GM12891 (cell line): Measurements from ENCODE around the gene ZNF575.

Experiments used
- DNase-seq: peaks from one replicate; pipeline ENCODE4 v3.0.0; 2011; ENCODE audit warnings: low spot score; ENCODE audit not compliant: insufficient read length
- FAIRE-seq: peaks from 2 replicates; lab custom pipeline; 2011; peaks lifted over from hg19 to GRCh38; lab: Jason Lieb, UNC
- PAX5 ChIP-seq: IDR thresholded peaks from 2 replicates; pipeline ENCODE4 v1.6.1; 2011; ENCODE audit warnings: low read length, moderate library complexity, mild to moderate bottlenecking; ENCODE audit not compliant: insufficient read depth, severe bottlenecking
- POLR2A ChIP-seq: IDR thresholded peaks from 2 replicates; pipeline ENCODE4 v1.6.1; 2011; ENCODE audit warnings: low read depth, low read length, control low read depth
- POLR2AphosphoS5 ChIP-seq: IDR thresholded peaks from 2 replicates; pipeline ENCODE4 v1.6.1; 2011; ENCODE audit warnings: low read depth, low read length, control low read depth
- POU2F2 ChIP-seq: IDR thresholded peaks from 2 replicates; pipeline ENCODE4 v1.6.1; 2011; ENCODE audit warnings: low read depth, mild to moderate bottlenecking, control low read depth, low read length, moderate library complexity
- SPI1 ChIP-seq: IDR thresholded peaks from 2 replicates; pipeline ENCODE4 v1.6.1; 2011; ENCODE audit warnings: low read depth, low read length, control low read depth
- TAF1 ChIP-seq: IDR thresholded peaks from 2 replicates; pipeline ENCODE4 v1.6.1; 2011; ENCODE audit warnings: low read depth, low read length, control low read depth

Gene ZNF575

GRCh38 chr19:43553656-43554055, 20.7 kb downstream of the ZNF575 start:
- FAIRE-seq (no peak), DNase-seq (no peak)
- TF ChIP-seq POLR2A: no peak
- TF ChIP-seq SPI1: no peak
- no peak for TF ChIP-seq TAF1
- TF ChIP-seq PAX5: no peak
- TF ChIP-seq POLR2AphosphoS5: no peak
- TF ChIP-seq POU2F2: no peak

- no peak for FAIRE-seq
- DNase-seq: no peak
- TF ChIP-seq TAF1 (no peak), POU2F2 (no peak), PAX5 (no peak), POLR2A (no peak), SPI1 (no peak), POLR2AphosphoS5 (no peak)
Observed at GRCh38 chr19:43554317-43554895, 21.4 kb downstream of the ZNF575 start.

- peak; percentile 70 for DNase-seq
- peak; percentile 91 for FAIRE-seq
- no peak for TF ChIP-seq TAF1
- 0 out of 2 replicates have a peak, but pooled peaks have one; percentile 10 for TF ChIP-seq SPI1
Observed at GRCh38 chr19:43555185-43555770, 22.3 kb downstream of the ZNF575 start.

- TF ChIP-seq SPI1 (no peak), POLR2AphosphoS5 (no peak), POU2F2 (no peak), PAX5 (no peak), TAF1 (no peak), POLR2A (no peak)
- DNase-seq (no peak), FAIRE-seq (no peak)
Observed at GRCh38 chr19:43560687-43561086, 27.7 kb downstream of the ZNF575 start.

DNA sequence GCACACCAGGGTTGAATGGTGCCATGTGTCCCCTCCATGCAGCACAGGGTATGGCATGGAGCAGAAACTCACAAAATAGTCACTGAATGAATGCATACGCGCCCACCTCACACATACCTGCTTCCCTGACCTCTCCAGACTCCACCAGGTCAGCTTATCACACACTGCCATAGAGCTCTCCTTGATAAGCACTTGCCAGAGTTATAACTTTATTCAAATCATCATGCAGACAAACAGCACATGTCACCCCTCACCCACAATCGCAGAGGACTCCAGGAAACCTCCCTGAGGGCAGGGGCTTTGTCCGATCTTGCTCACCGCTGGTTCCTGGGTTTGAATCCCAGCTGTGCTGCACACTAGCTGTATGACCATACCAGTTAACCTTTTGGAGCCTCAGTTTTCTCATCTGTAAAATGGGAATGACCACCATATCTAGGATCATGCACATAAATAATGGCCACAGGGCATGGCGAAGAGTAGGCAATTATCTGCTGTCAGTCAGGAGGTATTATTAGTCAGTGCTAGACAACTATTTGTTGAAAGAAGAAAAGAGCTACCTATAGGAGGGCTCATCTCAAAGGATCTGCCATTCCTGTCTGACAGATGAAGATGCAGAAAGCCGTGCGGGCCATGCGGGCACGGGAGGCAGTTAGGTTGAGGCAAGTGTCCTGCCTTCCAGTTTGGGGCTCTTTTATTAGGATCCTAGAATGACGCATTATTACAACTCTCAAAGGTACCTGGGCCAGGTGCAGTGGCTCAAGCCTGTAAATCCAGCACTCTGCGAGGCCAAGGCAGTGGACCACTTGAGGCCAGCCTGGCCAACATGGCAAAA, 28.4 kb downstream of the ZNF575 start:
- DNase-seq: no peak
- TF ChIP-seq POLR2A (no peak), SPI1 (no peak), POLR2AphosphoS5 (no peak), POU2F2 (no peak), TAF1 (no peak)
- no peak for FAIRE-seq

DNA sequence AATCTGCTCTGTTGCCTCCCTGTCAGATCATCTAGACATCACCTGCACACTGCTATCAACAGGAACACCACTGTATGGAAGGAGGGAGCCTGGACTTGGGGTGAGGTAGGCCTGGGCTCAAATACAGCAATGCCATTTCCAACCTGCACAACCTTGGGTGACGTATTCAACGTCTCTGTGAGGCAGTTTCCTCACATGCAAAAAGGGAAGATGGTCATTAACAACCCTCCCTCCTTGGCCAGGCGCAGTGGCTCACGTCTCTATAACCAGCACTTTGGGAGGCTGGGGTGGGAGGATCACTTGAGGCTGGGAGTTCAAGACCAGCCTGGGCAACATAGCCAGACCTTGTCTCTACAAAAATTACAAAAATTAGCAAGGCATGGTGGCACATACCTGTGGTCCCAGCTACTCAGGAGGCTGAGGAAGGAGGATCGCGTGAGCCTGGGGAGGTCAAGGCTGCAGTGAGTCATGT, 29.3 kb downstream of the ZNF575 start:
- FAIRE-seq (no peak), DNase-seq (no peak)
- no peak for TF ChIP-seq POU2F2
- no peak for TF ChIP-seq POLR2AphosphoS5

GRCh38 chr19:43562698-43563241, 29.8 kb downstream of the ZNF575 start:
- FAIRE-seq (peak; percentile 95), DNase-seq (no peak)
- TF ChIP-seq SPI1 (0 out of 2 replicates have a peak, but pooled peaks have one; percentile 28), POLR2AphosphoS5 (no peak)

GRCh38 chr19:43563816-43564457, 30.9 kb downstream of the ZNF575 start:
- no peak for FAIRE-seq
- TF ChIP-seq POLR2AphosphoS5: no peak
- no peak for TF ChIP-seq PAX5
- no peak for TF ChIP-seq POLR2A
- TF ChIP-seq SPI1: no peak
- no peak for TF ChIP-seq POU2F2
- no peak for TF ChIP-seq TAF1

GRCh38 chr19:43564800-43565199, 31.8 kb downstream of the ZNF575 start:
- TF ChIP-seq POU2F2: no peak
- no peak for TF ChIP-seq TAF1
- FAIRE-seq: no peak
- no peak for DNase-seq

More at GRCh38 chr19:43563816-43564457, 30.9 kb downstream of the ZNF575 start:
- DNase-seq: no peak
